Peyer's patch (tissue), 4 donors: ENCODE results near the gene PRR22.

Experiments used
- CTCF ChIP-seq, 6 experiments: fragments of 450-650 bp in 4 of 6; fragments of 200-600 bp in 2 of 6; sonication (generic) in 1 of 6; IDR thresholded peaks; one replicate each; pipeline ENCODE4 v1.5.1; 2017 to 2019; ENCODE audit warnings: antibody characterized with exemption in 6 of 6, mild to moderate bottlenecking in 3 of 6, moderate library complexity in 1 of 6
- POLR2A ChIP-seq, 2 donors: fragments of 450-650 bp; IDR thresholded peaks; one replicate each; pipeline ENCODE4 v1.5.1; 2017; ENCODE audit warnings: antibody characterized with exemption in 2 of 2, mild to moderate bottlenecking in 2 of 2, moderate library complexity in 2 of 2

- no peak for TF ChIP-seq CTCF (IDR thresholded peaks at IDR 0.05)
- no peak for TF ChIP-seq POLR2A (IDR thresholded peaks at IDR 0.05)
Observed at GRCh38 chr19:5827342-5827890, 42.9 kb upstream of the PRR22 start.
